HepG2 (cell line): Measurements from ENCODE around the gene FABP2. TPM values are rescaled to one million over a fixed set of nuclear protein-coding genes. Genes with fewer than 3 reads are reported as not detected.

Experiments used
- ARID2 ChIP-seq: sonication (generic); formaldehyde crosslinking; IDR thresholded peaks from 2 replicates; pipeline ENCODE4 v1.8.1; 2022; ENCODE audit warnings: mild to moderate bottlenecking, missing genetic modification reagents, borderline replicate concordance
- CAMTA2 ChIP-seq: sonication (generic); formaldehyde crosslinking; IDR thresholded peaks from 2 replicates; pipeline ENCODE4 v1.4.0; 2020; ENCODE audit warnings: mild to moderate bottlenecking, missing genetic modification reagents, borderline replicate concordance
- FOSL1 ChIP-seq: sonication (generic); formaldehyde crosslinking; IDR thresholded peaks from 2 replicates; pipeline ENCODE4 v1.9.0; 2021; ENCODE audit warnings: missing genetic modification reagents, borderline replicate concordance
- GABPB1 ChIP-seq: IDR thresholded peaks from 2 replicates; pipeline ENCODE4 v1.6.1; 2016; ENCODE audit warnings: mild to moderate bottlenecking, missing genetic modification reagents, moderate library complexity, missing compliant biosample characterization
- ISL2 ChIP-seq: sonication (generic); formaldehyde crosslinking; IDR thresholded peaks from 2 replicates; pipeline ENCODE4 v1.5.0; 2020; ENCODE audit warnings: missing genetic modification reagents
- KDM5B ChIP-seq: sonication (generic); formaldehyde crosslinking; IDR thresholded peaks from 2 replicates; pipeline ENCODE4 v1.4.0; 2020; ENCODE audit warnings: missing genetic modification reagents, mild to moderate bottlenecking, borderline replicate concordance
- PITX1 ChIP-seq: sonication (generic); formaldehyde crosslinking; IDR thresholded peaks from 2 replicates; pipeline ENCODE4 v1.5.1; 2020; ENCODE audit warnings: mild to moderate bottlenecking, missing genetic modification reagents
- SMARCC2 ChIP-seq: fragments of 450-650 bp; IDR thresholded peaks from 2 replicates; pipeline ENCODE4 v1.6.1; 2017; ENCODE audit warnings: antibody characterized with exemption, mild to moderate bottlenecking
- SNAPC2 ChIP-seq: sonication (generic); formaldehyde crosslinking; IDR thresholded peaks from 2 replicates; pipeline ENCODE4 v1.8.1; 2022; ENCODE audit warnings: mild to moderate bottlenecking, missing genetic modification reagents
- SOX13 ChIP-seq, 3 experiments: fragments of 450-650 bp in 1 of 3; sonication (generic) in 1 of 3; formaldehyde crosslinking in 1 of 3; IDR thresholded peaks in 2 of 3; conservative IDR thresholded peaks in 1 of 3; 2 replicates each; pipeline versions ENCODE4 v1.5.0 to v1.6.1; 2016 to 2020; ENCODE audit warnings: antibody characterized with exemption in 1 of 3, mild to moderate bottlenecking in 1 of 3, missing compliant biosample characterization in 1 of 3, missing genetic modification reagents in 1 of 3, moderate library complexity in 1 of 3
- SP2 ChIP-seq: sonication (generic); formaldehyde crosslinking; IDR thresholded peaks from 2 replicates; pipeline ENCODE4 v1.5.1; 2020; ENCODE audit warnings: mild to moderate bottlenecking, missing genetic modification reagents
- ZFP36L1 ChIP-seq: sonication (generic); formaldehyde crosslinking; IDR thresholded peaks from 2 replicates; pipeline ENCODE4 v1.8.0; 2022; ENCODE audit warnings: mild to moderate bottlenecking, missing genetic modification reagents, moderate library complexity
- ZNF224 ChIP-seq: sonication (generic); formaldehyde crosslinking; IDR thresholded peaks from 2 replicates; pipeline ENCODE4 v1.5.0; 2020; ENCODE audit warnings: mild to moderate bottlenecking, missing genetic modification reagents
- ZNF619 ChIP-seq: sonication (generic); formaldehyde crosslinking; IDR thresholded peaks from 2 replicates; pipeline ENCODE4 v1.4.0; 2020; ENCODE audit warnings: mild to moderate bottlenecking, missing genetic modification reagents
- polyA plus RNA-seq, 8 experiments: library from polyadenylated mRNA; depleted of rRNA in 3 of 8; stranded (reverse) in 7 of 8; unstranded in 1 of 8; fragments of >200 nt; fragmentation: Illumina TruSeq in 4 of 8; extraction: Trizol in 4 of 8; gene quantifications; 2 replicates each; pipeline versions ENCODE4 v1.2.1 to v1.2.3, GENCODE V29; 2011 to 2016; ENCODE audit warnings: low read depth in 4 of 8, missing spikeins in 1 of 8, mixed read lengths in 1 of 8; ENCODE audit not compliant: insufficient read depth in 1 of 8
- total RNA-seq, 5 experiments: library from RNA; depleted of rRNA; stranded (reverse); fragments of >200 nt; fragmentation: Illumina TruSeq; extraction: Trizol; gene quantifications; 2 replicates each; pipeline ENCODE4 v1.2.3, GENCODE V29; 2016; ENCODE audit warnings: low read depth in 1 of 5
- TF ChIP-seq, protein P1 (sequence below): sonication (generic); formaldehyde crosslinking; IDR thresholded peaks from 2 replicates; pipeline ENCODE4 v1.4.0; 2020; ENCODE audit warnings: missing genetic modification reagents
- TF ChIP-seq, protein P2 (sequence below): sonication (generic); formaldehyde crosslinking; IDR thresholded peaks from 2 replicates; pipeline ENCODE4 v1.5.0; 2020; ENCODE audit warnings: mild to moderate bottlenecking, missing genetic modification reagents, borderline replicate concordance
- TF ChIP-seq, protein P3 (sequence below): sonication (generic); formaldehyde crosslinking; IDR thresholded peaks from 2 replicates; pipeline ENCODE4 v1.4.0; 2020; ENCODE audit warnings: missing genetic modification reagents, mild to moderate bottlenecking, borderline replicate concordance
- TF ChIP-seq, protein P4 (sequence below): sonication (generic); formaldehyde crosslinking; IDR thresholded peaks from 2 replicates; pipeline ENCODE4 v1.9.0; 2022; ENCODE audit warnings: missing genetic modification reagents, mild to moderate bottlenecking, borderline replicate concordance
- TF ChIP-seq, protein P5 (sequence below): sonication (generic); formaldehyde crosslinking; IDR thresholded peaks from 2 replicates; pipeline ENCODE4 v1.8.1; 2023; ENCODE audit warnings: mild to moderate bottlenecking, missing genetic modification reagents, borderline replicate concordance

The FABP2 gene
- total and polyA plus RNA-seq, 2 of the 13 experiments (the other 11 are each of a cell fraction or from before 2014, with no cell fraction given), result 0.78 to 1.2 TPM

DNA sequence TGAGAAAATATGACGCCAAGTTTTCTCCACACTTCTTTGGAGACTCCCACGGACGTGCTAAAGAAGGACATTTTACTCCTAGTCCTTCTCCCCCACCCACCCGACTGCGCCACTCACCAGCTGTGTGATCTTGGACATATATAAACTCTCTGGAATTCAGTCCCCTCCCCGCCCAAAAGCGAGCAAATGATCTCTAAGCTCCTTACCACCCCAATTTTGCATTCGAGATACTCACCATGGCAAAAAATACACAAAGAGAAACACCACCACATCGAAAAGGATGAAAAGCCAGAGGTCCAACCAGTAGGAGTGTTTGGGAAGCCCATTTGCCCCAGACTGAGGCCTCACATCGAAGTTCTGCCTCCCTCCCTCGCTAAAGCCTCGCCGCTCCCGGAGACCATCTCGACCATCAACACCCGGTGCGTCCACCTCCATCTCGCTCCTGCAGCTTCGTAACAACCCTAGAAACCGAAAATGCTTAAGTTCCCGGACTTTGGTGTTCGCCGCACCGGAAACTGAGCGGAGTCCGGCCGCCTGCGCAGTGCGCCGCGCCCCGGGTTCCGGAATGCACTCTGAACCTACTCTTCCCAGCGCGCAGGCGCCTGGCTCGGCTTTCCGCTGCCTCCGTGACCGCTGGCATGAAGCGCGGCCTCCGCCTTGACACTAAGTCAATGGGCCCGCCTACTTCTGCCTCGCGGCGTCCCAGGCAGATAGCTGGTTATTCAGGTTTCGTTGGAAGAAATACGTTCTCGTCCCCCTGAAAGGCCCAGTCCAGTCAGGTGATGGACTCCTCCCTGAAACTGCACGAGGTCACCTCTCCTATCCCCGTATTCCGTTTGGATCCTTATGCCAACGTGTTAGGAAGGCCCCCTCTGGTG is 21.6 kb downstream of the FABP2 start (continued):
- TF ChIP-seq SMARCC2, result no peak
- TF ChIP-seq, protein P1, sequence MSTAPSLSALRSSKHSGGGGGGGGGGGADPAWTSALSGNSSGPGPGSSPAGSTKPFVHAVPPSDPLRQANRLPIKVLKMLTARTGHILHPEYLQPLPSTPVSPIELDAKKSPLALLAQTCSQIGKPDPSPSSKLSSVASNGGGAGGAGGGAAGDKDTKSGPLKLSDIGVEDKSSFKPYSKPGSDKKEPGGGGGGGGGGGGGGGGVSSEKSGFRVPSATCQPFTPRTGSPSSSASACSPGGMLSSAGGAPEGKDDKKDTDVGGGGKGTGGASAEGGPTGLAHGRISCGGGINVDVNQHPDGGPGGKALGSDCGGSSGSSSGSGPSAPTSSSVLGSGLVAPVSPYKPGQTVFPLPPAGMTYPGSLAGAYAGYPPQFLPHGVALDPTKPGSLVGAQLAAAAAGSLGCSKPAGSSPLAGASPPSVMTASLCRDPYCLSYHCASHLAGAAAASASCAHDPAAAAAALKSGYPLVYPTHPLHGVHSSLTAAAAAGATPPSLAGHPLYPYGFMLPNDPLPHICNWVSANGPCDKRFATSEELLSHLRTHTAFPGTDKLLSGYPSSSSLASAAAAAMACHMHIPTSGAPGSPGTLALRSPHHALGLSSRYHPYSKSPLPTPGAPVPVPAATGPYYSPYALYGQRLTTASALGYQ (CRISPR knock-in tag), result no peak
- TF ChIP-seq ZFP36L1 (CRISPR knock-in tag), result no peak; the same call in 1 of the 2 replicates
- TF ChIP-seq PITX1 (CRISPR knock-in tag), result peak; percentile 90
- TF ChIP-seq ZNF619 (CRISPR knock-in tag), result peak; percentile 50; the same call in 1 of the 2 replicates
- TF ChIP-seq, protein P2, sequence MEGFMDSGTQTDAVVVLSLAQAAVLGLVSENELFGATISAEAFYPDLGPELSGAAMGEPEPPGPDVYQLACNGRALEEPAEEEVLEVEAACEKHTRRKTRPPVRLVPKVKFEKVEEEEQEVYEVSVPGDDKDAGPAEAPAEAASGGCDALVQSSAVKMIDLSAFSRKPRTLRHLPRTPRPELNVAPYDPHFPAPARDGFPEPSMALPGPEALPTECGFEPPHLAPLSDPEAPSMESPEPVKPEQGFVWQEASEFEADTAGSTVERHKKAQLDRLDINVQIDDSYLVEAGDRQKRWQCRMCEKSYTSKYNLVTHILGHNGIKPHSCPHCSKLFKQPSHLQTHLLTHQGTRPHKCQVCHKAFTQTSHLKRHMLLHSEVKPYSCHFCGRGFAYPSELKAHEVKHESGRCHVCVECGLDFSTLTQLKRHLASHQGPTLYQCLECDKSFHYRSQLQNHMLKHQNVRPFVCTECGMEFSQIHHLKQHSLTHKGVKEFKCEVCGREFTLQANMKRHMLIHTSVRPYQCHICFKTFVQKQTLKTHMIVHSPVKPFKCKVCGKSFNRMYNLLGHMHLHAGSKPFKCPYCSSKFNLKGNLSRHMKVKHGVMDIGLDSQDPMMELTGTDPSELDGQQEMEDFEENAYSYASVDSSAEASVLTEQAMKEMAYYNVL, result peak; percentile 85
- TF ChIP-seq SP2 (CRISPR knock-in tag), result no peak
- TF ChIP-seq ISL2 (CRISPR knock-in tag), result no peak
- TF ChIP-seq, protein P3, sequence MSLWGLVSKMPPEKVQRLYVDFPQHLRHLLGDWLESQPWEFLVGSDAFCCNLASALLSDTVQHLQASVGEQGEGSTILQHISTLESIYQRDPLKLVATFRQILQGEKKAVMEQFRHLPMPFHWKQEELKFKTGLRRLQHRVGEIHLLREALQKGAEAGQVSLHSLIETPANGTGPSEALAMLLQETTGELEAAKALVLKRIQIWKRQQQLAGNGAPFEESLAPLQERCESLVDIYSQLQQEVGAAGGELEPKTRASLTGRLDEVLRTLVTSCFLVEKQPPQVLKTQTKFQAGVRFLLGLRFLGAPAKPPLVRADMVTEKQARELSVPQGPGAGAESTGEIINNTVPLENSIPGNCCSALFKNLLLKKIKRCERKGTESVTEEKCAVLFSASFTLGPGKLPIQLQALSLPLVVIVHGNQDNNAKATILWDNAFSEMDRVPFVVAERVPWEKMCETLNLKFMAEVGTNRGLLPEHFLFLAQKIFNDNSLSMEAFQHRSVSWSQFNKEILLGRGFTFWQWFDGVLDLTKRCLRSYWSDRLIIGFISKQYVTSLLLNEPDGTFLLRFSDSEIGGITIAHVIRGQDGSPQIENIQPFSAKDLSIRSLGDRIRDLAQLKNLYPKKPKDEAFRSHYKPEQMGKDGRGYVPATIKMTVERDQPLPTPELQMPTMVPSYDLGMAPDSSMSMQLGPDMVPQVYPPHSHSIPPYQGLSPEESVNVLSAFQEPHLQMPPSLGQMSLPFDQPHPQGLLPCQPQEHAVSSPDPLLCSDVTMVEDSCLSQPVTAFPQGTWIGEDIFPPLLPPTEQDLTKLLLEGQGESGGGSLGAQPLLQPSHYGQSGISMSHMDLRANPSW (CRISPR knock-in tag), result peak; percentile 59; the same call in 1 of the 2 replicates
- TF ChIP-seq, protein P4, sequence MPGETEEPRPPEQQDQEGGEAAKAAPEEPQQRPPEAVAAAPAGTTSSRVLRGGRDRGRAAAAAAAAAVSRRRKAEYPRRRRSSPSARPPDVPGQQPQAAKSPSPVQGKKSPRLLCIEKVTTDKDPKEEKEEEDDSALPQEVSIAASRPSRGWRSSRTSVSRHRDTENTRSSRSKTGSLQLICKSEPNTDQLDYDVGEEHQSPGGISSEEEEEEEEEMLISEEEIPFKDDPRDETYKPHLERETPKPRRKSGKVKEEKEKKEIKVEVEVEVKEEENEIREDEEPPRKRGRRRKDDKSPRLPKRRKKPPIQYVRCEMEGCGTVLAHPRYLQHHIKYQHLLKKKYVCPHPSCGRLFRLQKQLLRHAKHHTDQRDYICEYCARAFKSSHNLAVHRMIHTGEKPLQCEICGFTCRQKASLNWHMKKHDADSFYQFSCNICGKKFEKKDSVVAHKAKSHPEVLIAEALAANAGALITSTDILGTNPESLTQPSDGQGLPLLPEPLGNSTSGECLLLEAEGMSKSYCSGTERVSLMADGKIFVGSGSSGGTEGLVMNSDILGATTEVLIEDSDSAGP (CRISPR knock-in tag), result peak; percentile 90
- TF ChIP-seq KDM5B (CRISPR knock-in tag), result peak; percentile 81
- TF ChIP-seq, protein P5, sequence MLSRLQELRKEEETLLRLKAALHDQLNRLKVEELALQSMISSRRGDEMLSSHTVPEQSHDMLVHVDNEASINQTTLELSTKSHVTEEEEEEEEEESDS (CRISPR knock-in tag), result peak; percentile 80; the same call in 1 of the 2 replicates
- TF ChIP-seq SNAPC2 (CRISPR knock-in tag), result no peak
- peak; percentile 98 for TF ChIP-seq GABPB1 (CRISPR knock-in tag)
- peak; percentile 72; the same call in 1 of the 2 replicates for TF ChIP-seq ARID2 (CRISPR knock-in tag)
- TF ChIP-seq SOX13 (IDR thresholded peaks at IDR 0.05), result no peak
- TF ChIP-seq SOX13 (CRISPR knock-in tag; conservative IDR thresholded peaks at IDR 0.05 in 1 of 2, IDR thresholded peaks at IDR 0.05 in 1 of 2), result peak in 1 of 2 experiments; percentile 49; a peak in 2 of 4 replicates
- TF ChIP-seq ZNF224 (CRISPR knock-in tag), result peak; percentile 98
- no peak for TF ChIP-seq FOSL1 (CRISPR knock-in tag)
- 0 out of 2 replicates have a peak, but pooled peaks have one; percentile 80 for TF ChIP-seq CAMTA2 (CRISPR knock-in tag)
